ENCODE results near the gene FST. TPM values are rescaled to one million over a fixed set of nuclear protein-coding genes. Genes with fewer than 3 reads are reported as not detected.

The FST gene
- total and polyA plus RNA-seq, 5 donors from 2014 or later: 0.10 to 0.22 TPM; not detected in 3

DNA sequence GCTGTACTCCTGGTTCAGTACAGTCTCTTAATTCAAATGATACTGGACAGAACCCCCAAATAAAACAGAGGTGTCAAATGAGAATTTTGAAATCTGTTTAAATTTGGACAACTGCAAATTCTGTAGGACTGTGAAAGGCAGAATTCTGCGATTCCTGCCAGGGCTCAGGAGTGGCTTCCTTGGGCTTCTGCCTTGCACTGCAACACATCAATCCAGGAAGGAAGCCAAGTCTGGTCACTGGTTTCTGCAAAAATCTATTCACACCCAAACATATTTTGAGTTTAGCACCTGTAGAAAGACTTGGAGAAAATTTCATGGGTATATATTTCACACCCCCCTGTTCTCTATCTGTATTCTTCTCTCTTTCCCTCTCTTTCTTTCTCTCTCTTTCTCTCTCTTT, 37.5 kb upstream of the FST start:
- no peaks in the 10 kb centered on the region for H3K4me1 Mint-ChIP-seq
- DNase-seq: no peak
- no peaks in the 10 kb centered on the region for H3K36me3 Mint-ChIP-seq
- peaks cover 5% of the 10 kb centered on the region for H3K27me3 Mint-ChIP-seq
- ATAC-seq (ENCODE audit: low read depth in 2 of 2): no peak
- Histone ChIP-seq H3K9me3 (ENCODE audit: control insufficient read depth in 2 of 2, low read length in 2 of 2) (no peaks in the 10 kb centered on the region), H3K4me3 (ENCODE audit: low read depth, low read length) (no peak overlapping the region), H3K27me3 (ENCODE audit: control insufficient read depth, insufficient read depth, low read length) (no peaks in the 10 kb centered on the region), H3K27ac (ENCODE audit: insufficient read depth, low read length, poor library complexity, severe bottlenecking) (no peak overlapping the region), H3K36me3 (ENCODE audit: control insufficient read depth, insufficient read depth, low read length) (no peaks in the 10 kb centered on the region), H3K4me1 (ENCODE audit: control insufficient read depth, insufficient read depth, low read length, poor library complexity, severe bottlenecking) (no peaks in the 10 kb centered on the region)
- H3K9me3 Mint-ChIP-seq: no peaks in the 10 kb centered on the region
- no peak overlapping the region for H3K4me3 Mint-ChIP-seq
- H3K27ac Mint-ChIP-seq: no peak overlapping the region

DNA sequence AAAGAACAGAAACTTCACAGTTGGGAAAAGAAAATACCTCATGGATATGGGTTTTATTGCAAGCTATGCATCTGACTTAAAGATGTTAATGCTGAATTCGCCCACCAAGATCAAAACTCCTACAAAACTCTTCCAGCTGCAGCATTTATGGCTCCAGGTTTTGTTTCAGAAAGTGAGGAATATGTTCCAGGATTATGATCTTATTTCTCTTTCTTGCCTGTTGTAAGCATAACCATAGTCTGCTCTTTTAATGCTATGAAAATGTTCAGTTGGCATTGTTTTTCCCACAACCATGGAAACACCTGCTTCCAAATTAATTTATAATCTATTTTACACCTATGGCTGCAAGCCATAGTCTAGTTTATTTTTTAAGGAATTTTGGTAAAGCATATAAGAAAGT, 34.9 kb upstream of the FST start:
- no peak overlapping the region for H3K27ac Mint-ChIP-seq
- ATAC-seq (ENCODE audit: low read depth in 2 of 2) (no peak), DNase-seq (no peak)
- peaks cover 0 to 3% (median 0%) of the 10 kb centered on the region in 7 donors for H3K9me3 Mint-ChIP-seq
- H3K4me1 Mint-ChIP-seq: no peaks in the 10 kb centered on the region
- H3K4me3 Mint-ChIP-seq: no peak overlapping the region
- H3K27me3 Mint-ChIP-seq: peaks cover 23% of the 10 kb centered on the region
- no peaks in the 10 kb centered on the region for H3K9me3 ChIP-seq (ENCODE audit: control insufficient read depth in 2 of 2, low read length in 2 of 2)
- H3K27me3 ChIP-seq (ENCODE audit: control insufficient read depth, insufficient read depth, low read length): no peaks in the 10 kb centered on the region
- no peak overlapping the region for H3K4me3 ChIP-seq (ENCODE audit: low read depth, low read length)
- no peaks in the 10 kb centered on the region for H3K36me3 Mint-ChIP-seq
- H3K4me1 ChIP-seq (ENCODE audit: control insufficient read depth, insufficient read depth, low read length, poor library complexity, severe bottlenecking): no peaks in the 10 kb centered on the region
- H3K36me3 ChIP-seq (ENCODE audit: control insufficient read depth, insufficient read depth, low read length): no peaks in the 10 kb centered on the region
- H3K27ac ChIP-seq (ENCODE audit: insufficient read depth, low read length, poor library complexity, severe bottlenecking): no peak overlapping the region

DNA sequence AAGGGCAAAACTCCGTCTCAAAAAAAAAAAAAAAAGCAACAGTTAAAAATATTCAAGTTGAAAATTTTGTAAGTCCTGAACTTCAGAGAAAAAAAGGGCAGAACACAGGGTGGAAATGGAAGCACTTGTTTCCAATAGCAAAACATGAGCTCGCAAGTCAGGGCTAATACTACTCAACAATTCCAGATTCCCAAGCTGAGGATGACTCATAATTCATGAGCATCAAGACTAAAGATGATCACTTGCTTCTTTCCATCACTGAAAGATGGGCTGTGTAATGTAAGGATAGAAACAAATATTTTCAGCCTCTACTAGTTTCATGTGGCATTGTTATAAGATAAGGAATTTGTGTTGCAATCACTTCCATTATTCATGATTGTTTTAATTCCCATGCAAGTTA, 33.5 kb upstream of the FST start:
- Mint-ChIP-seq H3K4me3 (no peak overlapping the region), H3K27ac (no peak overlapping the region), H3K27me3 (peaks cover 18% of the 10 kb centered on the region), H3K4me1 (no peaks in the 10 kb centered on the region), H3K36me3 (no peaks in the 10 kb centered on the region), H3K9me3 (peaks cover 0 to 3% (median 0%) of the 10 kb centered on the region in 7 donors)
- Histone ChIP-seq H3K36me3 (ENCODE audit: control insufficient read depth, insufficient read depth, low read length) (no peaks in the 10 kb centered on the region), H3K4me1 (ENCODE audit: control insufficient read depth, insufficient read depth, low read length, poor library complexity, severe bottlenecking) (no peaks in the 10 kb centered on the region), H3K27ac (ENCODE audit: insufficient read depth, low read length, poor library complexity, severe bottlenecking) (no peak overlapping the region), H3K27me3 (ENCODE audit: control insufficient read depth, insufficient read depth, low read length) (no peaks in the 10 kb centered on the region), H3K9me3 (ENCODE audit: control insufficient read depth in 2 of 2, low read length in 2 of 2) (no peaks in the 10 kb centered on the region), H3K4me3 (ENCODE audit: low read depth, low read length) (no peak overlapping the region)
- DNase-seq (no peak), ATAC-seq (ENCODE audit: low read depth in 2 of 2) (no peak)

DNA sequence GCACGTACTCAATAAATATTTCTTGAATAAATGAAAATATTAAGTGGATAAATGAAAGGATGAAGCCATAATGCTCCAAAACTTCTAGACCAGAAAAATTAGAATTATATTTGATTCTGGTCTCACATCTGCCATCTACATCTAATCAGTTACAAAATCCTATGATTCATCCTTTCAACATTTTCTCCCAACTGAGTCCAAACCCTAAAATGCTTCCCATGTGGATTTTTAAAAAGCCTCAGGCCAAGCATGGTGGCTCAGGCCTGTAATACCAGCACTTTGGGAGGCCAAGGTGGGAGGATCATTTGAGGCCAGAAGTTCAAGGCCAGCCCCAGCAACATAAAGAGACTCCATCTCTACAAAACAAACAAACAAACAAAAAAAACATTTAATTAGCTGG, 31.6 kb upstream of the FST start:
- Mint-ChIP-seq H3K27me3 (peaks cover 22% of the 10 kb centered on the region), H3K27ac (no peak overlapping the region), H3K36me3 (no peaks in the 10 kb centered on the region), H3K4me1 (no peaks in the 10 kb centered on the region), H3K9me3 (peaks cover 0 to 3% (median 0%) of the 10 kb centered on the region in 7 donors), H3K4me3 (no peak overlapping the region)
- H3K4me3 ChIP-seq (ENCODE audit: low read depth, low read length): no peak overlapping the region
- no peaks in the 10 kb centered on the region for H3K36me3 ChIP-seq (ENCODE audit: control insufficient read depth, insufficient read depth, low read length)
- ATAC-seq (ENCODE audit: low read depth in 2 of 2): no peak
- no peaks in the 10 kb centered on the region for H3K27me3 ChIP-seq (ENCODE audit: control insufficient read depth, insufficient read depth, low read length)
- H3K4me1 ChIP-seq (ENCODE audit: control insufficient read depth, insufficient read depth, low read length, poor library complexity, severe bottlenecking): no peaks in the 10 kb centered on the region
- no peaks in the 10 kb centered on the region for H3K9me3 ChIP-seq (ENCODE audit: control insufficient read depth in 2 of 2, low read length in 2 of 2)
- H3K27ac ChIP-seq (ENCODE audit: insufficient read depth, low read length, poor library complexity, severe bottlenecking): no peak overlapping the region
- no peak for DNase-seq

DNA sequence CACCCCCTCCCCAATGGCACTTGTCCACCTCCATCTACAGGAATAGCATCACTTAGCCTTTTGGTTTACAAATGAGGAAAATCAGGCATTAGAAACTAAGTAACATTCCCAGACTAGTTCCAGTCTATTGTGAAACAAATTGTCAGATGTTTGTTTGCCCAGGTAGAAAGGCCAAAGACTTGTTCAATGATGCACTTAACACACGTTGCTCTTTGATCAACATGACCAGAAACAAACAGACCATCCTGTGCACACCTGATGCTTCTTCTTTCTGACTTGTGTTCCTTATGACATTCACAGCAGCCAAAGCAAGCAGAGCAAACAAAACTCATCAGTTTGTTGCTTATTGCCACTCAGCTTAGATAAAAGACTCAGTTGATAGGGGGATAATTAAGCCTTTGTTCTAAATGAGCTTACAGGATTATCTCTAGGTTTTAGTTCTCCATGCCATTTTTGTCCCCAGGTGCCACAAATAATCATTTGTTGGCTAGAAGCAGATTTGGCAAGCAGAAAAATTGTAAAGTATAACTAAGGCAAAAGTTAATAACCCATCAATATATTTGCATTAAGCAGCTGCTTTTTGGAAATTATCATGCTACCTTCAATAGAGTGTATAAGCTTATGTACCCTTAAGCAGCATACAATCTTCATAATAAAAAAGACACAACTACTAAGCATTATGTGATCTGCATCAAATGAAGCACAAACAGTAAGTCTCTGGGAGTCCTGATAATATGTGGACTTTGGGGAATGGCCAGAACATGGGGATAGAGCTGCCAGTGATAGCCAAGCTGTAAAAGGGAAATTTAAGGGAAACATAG, 26.3 kb upstream of the FST start:
- H3K36me3 Mint-ChIP-seq: no peaks in the 10 kb centered on the region
- Histone ChIP-seq H3K27me3 (ENCODE audit: control insufficient read depth, insufficient read depth, low read length) (peaks cover 2% of the 10 kb centered on the region), H3K27ac (ENCODE audit: insufficient read depth, low read length, poor library complexity, severe bottlenecking) (no peak overlapping the region), H3K4me3 (ENCODE audit: low read depth, low read length) (no peak overlapping the region), H3K36me3 (ENCODE audit: control insufficient read depth, insufficient read depth, low read length) (no peaks in the 10 kb centered on the region), H3K9me3 (ENCODE audit: control insufficient read depth in 2 of 2, low read length in 2 of 2) (no peaks in the 10 kb centered on the region), H3K4me1 (ENCODE audit: control insufficient read depth, insufficient read depth, low read length, poor library complexity, severe bottlenecking) (no peaks in the 10 kb centered on the region)
- H3K4me1 Mint-ChIP-seq: no peaks in the 10 kb centered on the region
- no peak overlapping the region for H3K27ac Mint-ChIP-seq
- peaks cover 22% of the 10 kb centered on the region for H3K27me3 Mint-ChIP-seq
- H3K9me3 Mint-ChIP-seq: peaks cover 0 to 3% (median 0%) of the 10 kb centered on the region in 7 donors
- no peak overlapping the region for H3K4me3 Mint-ChIP-seq
- no peak for DNase-seq
- no peak for ATAC-seq (ENCODE audit: low read depth in 2 of 2)

DNA sequence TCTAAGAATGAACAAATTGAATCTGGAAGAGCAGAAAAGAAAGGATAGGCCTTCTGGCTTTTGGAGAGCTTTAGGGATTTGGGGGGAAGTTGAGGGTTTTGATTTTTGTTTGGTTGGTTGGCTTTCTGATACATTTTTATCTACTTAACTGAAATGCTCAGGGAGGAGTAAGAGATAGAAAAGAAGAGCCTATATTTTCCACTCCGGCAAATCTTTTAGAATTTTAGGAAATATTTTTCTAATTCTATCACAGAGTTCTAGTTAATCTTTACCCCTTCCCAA, 25.8 kb upstream of the FST start:
- Histone ChIP-seq H3K27me3 (ENCODE audit: control insufficient read depth, insufficient read depth, low read length) (peaks cover 2% of the 10 kb centered on the region), H3K4me1 (ENCODE audit: control insufficient read depth, insufficient read depth, low read length, poor library complexity, severe bottlenecking) (no peaks in the 10 kb centered on the region), H3K27ac (ENCODE audit: insufficient read depth, low read length, poor library complexity, severe bottlenecking) (no peak overlapping the region), H3K4me3 (ENCODE audit: low read depth, low read length) (no peak overlapping the region), H3K9me3 (ENCODE audit: control insufficient read depth in 2 of 2, low read length in 2 of 2) (no peaks in the 10 kb centered on the region), H3K36me3 (ENCODE audit: control insufficient read depth, insufficient read depth, low read length) (no peaks in the 10 kb centered on the region)
- Mint-ChIP-seq H3K27ac (no peak overlapping the region), H3K9me3 (peaks cover 0 to 3% (median 0%) of the 10 kb centered on the region in 7 donors), H3K36me3 (no peaks in the 10 kb centered on the region), H3K4me3 (no peak overlapping the region), H3K27me3 (peaks cover 22% of the 10 kb centered on the region), H3K4me1 (no peaks in the 10 kb centered on the region)
- no peak for ATAC-seq (ENCODE audit: low read depth in 2 of 2)
- no peak for DNase-seq

DNA sequence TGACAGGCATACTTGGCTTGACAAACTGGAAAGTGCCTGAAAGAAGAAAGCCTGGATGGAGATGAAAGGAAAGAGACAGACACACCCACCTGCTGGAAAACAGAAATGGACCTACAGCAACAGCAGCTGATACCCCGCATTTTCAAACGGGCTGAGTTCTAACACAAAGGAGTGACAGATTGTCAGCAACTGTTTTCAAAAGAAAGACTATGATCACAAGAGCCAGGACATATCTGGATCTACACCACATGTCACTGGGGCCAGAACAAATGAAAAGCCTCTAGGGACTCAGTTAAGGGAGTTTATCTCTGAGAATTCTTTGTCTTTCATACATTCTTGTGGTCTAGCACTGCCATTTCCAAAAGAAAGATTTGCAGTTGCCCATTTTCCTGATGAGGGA, 24.1 kb upstream of the FST start:
- peaks cover 0 to 3% (median 0%) of the 10 kb centered on the region in 7 donors for H3K9me3 Mint-ChIP-seq
- H3K4me3 Mint-ChIP-seq: no peak overlapping the region
- ATAC-seq (ENCODE audit: low read depth in 2 of 2): no peak
- H3K27ac ChIP-seq (ENCODE audit: insufficient read depth, low read length, poor library complexity, severe bottlenecking): no peak overlapping the region
- no peak overlapping the region for H3K27ac Mint-ChIP-seq
- H3K36me3 Mint-ChIP-seq: no peaks in the 10 kb centered on the region
- H3K27me3 ChIP-seq (ENCODE audit: control insufficient read depth, insufficient read depth, low read length): peaks cover 2% of the 10 kb centered on the region
- H3K4me3 ChIP-seq (ENCODE audit: low read depth, low read length): no peak overlapping the region
- H3K9me3 ChIP-seq (ENCODE audit: control insufficient read depth in 2 of 2, low read length in 2 of 2): no peaks in the 10 kb centered on the region
- no peak for DNase-seq
- H3K36me3 ChIP-seq (ENCODE audit: control insufficient read depth, insufficient read depth, low read length): no peaks in the 10 kb centered on the region
- H3K4me1 Mint-ChIP-seq: no peaks in the 10 kb centered on the region
- H3K4me1 ChIP-seq (ENCODE audit: control insufficient read depth, insufficient read depth, low read length, poor library complexity, severe bottlenecking): no peaks in the 10 kb centered on the region
- H3K27me3 Mint-ChIP-seq: peaks cover 19% of the 10 kb centered on the region

DNA sequence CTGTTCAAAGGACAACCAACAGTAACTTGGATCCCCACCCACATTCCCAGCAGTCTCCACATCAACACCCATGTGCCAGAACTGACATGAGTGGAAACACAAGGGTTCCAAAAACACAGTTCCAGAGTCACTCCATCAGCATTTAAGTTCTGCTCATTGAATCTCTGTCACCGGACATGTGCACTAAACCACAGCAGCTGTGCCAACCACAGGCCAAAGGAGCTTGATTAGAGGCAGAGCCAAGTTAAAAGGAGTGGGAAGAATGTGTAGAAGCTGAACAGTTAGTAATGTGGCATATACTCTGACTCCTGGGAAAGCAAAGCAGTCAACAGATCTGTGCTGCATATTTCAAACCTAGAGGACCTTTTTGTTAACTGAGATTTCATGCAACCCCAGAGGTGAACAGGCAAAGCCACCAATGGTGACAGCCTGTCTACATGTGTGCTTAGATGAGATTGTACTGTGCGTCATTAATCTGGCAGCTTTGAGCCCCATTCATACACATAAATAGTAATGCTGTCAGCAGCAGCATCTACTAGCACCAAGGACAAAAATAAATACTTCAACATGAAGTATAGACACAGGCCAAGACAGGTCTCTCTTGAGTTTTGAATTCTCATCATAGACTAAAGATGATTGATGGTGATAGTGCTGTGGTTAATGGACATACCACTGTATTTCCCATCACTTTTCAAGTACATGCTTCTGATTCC, 16.4 kb upstream of the FST start:
- Histone ChIP-seq H3K27me3 (ENCODE audit: control insufficient read depth, insufficient read depth, low read length) (peaks cover 15% of the 10 kb centered on the region), H3K4me3 (ENCODE audit: low read depth, low read length) (no peak overlapping the region), H3K4me1 (ENCODE audit: control insufficient read depth, insufficient read depth, low read length, poor library complexity, severe bottlenecking) (no peaks in the 10 kb centered on the region), H3K36me3 (ENCODE audit: control insufficient read depth, insufficient read depth, low read length) (no peaks in the 10 kb centered on the region), H3K9me3 (ENCODE audit: control insufficient read depth in 2 of 2, low read length in 2 of 2) (no peaks in the 10 kb centered on the region), H3K27ac (ENCODE audit: insufficient read depth, low read length, poor library complexity, severe bottlenecking) (no peak overlapping the region)
- H3K4me3 Mint-ChIP-seq: no peak overlapping the region
- peaks cover 32% of the 10 kb centered on the region for H3K27me3 Mint-ChIP-seq
- H3K36me3 Mint-ChIP-seq: no peaks in the 10 kb centered on the region
- no peak overlapping the region for H3K27ac Mint-ChIP-seq
- ATAC-seq (ENCODE audit: low read depth in 2 of 2): no peak
- no peak for DNase-seq
- peaks cover 0 to 2% (median 0%) of the 10 kb centered on the region in 7 donors for H3K9me3 Mint-ChIP-seq
- H3K4me1 Mint-ChIP-seq: no peaks in the 10 kb centered on the region

Measured in CD4-positive, CD25-positive, alpha-beta regulatory T cell (primary cell).